Activated T-helper 17 cell treated with anti-CD3 and anti-CD28 coated beads, Interleukin-2, amount 50 U/mL, for 72 hours (primary cell): ENCODE data around the gene SLC23A2. TPM values are rescaled to one million over a fixed set of nuclear protein-coding genes. Genes with fewer than 3 reads are reported as not detected.
A peak's percentile ranks its signal among the peaks of the same experiment; 100 is the strongest.

Experiments
- ATAC-seq: fragments of 150-1000 bp; cut with Tn5 transposase; replicated peaks from 2 replicates; pipeline ENCODE4 v1.10.0; 2021; ENCODE audit warnings: mild to moderate bottlenecking, moderate library complexity
- H3K27ac Mint-ChIP-seq: one replicate; pipeline ENCODE4 v1.8.0; 2022; ENCODE audit warnings: mixed read lengths
- H3K27me3 Mint-ChIP-seq: one replicate; pipeline ENCODE4 v1.8.0; 2022; ENCODE audit warnings: mixed read lengths
- H3K36me3 Mint-ChIP-seq: one replicate; pipeline ENCODE4 v1.8.0; 2022; ENCODE audit warnings: low read depth, mild to moderate bottlenecking, mixed read lengths
- H3K4me1 Mint-ChIP-seq: one replicate; pipeline ENCODE4 v1.8.0; 2022; ENCODE audit warnings: mixed read lengths
- H3K4me3 Mint-ChIP-seq: one replicate; pipeline ENCODE4 v1.8.0; 2022; ENCODE audit warnings: mild to moderate bottlenecking, mixed read lengths
- H3K9me3 Mint-ChIP-seq: one replicate; pipeline ENCODE4 v1.8.0; 2022; ENCODE audit warnings: mixed read lengths
- total RNA-seq, 2 donors: library from RNA; stranded (reverse); gene quantifications; one replicate each; pipeline ENCODE4 v1.2.3, GENCODE V29; 2022

SLC23A2 gene
- total RNA-seq, 2 donors from 2014 or later = 9.0 to 17.2 TPM

DNA sequence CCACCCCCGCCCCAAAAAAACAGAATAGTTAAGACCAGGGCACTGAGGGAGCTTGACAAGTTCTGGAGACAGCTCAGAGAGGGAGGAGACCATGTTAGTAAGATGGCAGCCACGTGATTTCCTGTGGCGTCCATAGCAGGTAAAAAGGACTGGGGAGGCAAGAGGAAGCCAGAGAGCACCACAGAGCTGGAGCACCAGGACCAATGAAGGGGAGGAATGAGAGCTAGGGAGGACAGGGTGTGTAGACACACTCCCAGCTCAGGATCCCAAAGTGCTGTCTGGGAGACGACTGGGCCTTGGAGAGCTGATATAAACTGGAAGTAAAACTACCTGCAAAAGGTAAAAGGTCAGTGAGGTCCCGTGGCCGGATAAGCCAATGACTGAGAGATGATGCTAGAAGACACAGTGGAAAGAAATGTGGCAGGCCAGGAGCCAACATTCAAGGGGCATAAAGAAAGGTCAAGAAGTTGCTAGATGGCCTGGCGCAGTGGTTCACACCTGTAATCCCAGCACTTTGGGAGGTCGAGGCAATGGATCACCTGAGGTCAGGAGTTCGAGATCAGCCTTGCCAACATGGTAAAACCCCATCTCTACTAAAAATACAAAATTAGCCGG, 39.0 kb downstream of the SLC23A2 start:
- peaks cover 7% of the 10 kb centered on the region for H3K36me3 Mint-ChIP-seq
- ATAC-seq = peak; percentile 95
- no peaks in the 10 kb centered on the region for H3K27me3 Mint-ChIP-seq
- peak overlapping the region; percentile 70 for H3K4me3 Mint-ChIP-seq
- peak overlapping the region; percentile 93 for H3K27ac Mint-ChIP-seq
- H3K4me1 Mint-ChIP-seq = peaks cover 13% of the 10 kb centered on the region
- peaks cover 8% of the 10 kb centered on the region for H3K9me3 Mint-ChIP-seq

DNA sequence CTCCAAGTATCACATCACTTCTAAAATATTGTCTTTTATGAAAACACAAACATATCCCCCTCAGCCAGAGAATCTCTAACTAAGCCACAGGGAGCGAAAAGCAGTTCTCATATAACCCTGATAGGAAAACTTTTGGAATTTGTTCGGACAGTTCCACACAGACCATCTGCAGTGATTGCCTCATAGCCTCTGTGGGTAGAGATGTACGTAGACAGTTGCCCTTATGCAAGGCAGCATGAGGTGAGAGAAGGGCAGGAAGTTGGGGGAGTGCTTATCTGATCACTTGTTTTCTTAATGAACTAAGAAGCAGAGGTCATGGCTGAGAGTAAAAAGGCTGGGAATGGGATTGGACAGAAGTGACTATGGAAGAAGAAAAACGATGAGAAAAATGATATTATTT, 39.6 kb downstream of the SLC23A2 start:
- Mint-ChIP-seq H3K27me3 (no peaks in the 10 kb centered on the region), H3K36me3 (peaks cover 2% of the 10 kb centered on the region), H3K4me1 (peaks cover 13% of the 10 kb centered on the region), H3K27ac (peak overlapping the region; percentile 93), H3K9me3 (peaks cover 8% of the 10 kb centered on the region), H3K4me3 (peak overlapping the region; percentile 70)
- peak; percentile 84 for ATAC-seq

DNA sequence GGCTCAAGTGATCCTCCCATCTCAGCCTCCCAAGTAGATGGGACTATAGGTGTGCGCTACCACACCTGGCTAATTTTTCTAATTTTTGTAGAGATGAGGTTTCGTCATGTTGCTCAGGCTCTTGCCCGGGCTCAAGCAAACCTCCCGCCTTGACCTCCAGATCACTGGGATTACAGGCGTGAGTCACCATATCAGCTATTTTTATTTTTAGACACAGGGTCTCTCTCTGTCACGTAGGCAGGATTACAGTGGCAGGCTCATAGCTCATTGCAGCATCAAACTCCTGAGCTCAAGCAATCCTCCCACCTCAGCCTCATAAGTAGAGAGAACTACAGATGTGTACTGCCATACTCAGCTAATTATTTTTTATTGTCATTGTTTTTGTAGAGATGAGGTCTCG, 41.7 kb downstream of the SLC23A2 start:
- peaks cover 13% of the 10 kb centered on the region for H3K4me1 Mint-ChIP-seq
- H3K4me3 Mint-ChIP-seq = no peak overlapping the region
- no peak for ATAC-seq
- no peaks in the 10 kb centered on the region for H3K36me3 Mint-ChIP-seq
- no peaks in the 10 kb centered on the region for H3K27me3 Mint-ChIP-seq
- no peak overlapping the region for H3K27ac Mint-ChIP-seq
- peaks cover 8% of the 10 kb centered on the region for H3K9me3 Mint-ChIP-seq

DNA sequence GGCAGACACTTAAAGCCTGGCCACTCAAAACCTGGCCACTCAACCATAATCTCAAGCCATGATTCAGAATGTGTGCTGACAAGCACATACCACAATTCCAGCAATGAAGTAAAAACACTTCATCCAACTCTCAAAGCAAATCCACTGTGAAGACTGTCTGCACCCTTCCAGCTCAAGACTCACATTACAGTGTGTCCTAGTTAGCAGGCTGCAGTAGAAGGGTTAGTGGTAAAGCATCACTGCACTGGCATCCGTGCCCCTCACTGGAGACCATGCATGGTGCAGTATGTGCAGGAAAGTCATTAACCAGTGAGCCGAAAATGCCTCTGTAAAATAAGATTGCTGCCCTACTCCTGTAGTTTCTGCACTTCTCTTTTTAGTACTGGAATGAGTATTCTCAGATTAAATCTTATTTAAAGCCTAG, 43.4 kb downstream of the SLC23A2 start:
- H3K27me3 Mint-ChIP-seq = no peaks in the 10 kb centered on the region
- H3K36me3 Mint-ChIP-seq = no peaks in the 10 kb centered on the region
- H3K4me1 Mint-ChIP-seq = peaks cover 13% of the 10 kb centered on the region
- peaks cover 8% of the 10 kb centered on the region for H3K9me3 Mint-ChIP-seq
- H3K27ac Mint-ChIP-seq = no peak overlapping the region
- no peak overlapping the region for H3K4me3 Mint-ChIP-seq
- no peak for ATAC-seq

DNA sequence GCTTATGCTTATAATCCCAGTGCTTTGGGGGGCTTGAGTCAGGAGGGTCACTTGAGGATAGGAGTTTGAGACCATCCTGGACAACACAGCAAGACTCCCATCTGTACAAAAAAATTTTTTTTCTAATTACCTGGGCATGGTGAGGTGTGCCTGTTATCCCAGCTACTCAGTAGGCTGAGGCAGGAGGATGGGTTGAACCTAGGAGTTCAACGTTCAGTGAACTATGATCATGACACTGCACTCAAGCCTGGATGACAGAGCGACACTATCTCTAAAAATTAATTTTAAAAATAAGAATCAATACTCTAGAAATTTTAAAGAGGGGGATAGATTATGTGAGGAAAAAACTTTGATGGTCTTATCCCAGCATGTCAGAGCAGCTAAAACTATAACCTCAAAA, 44.1 kb downstream of the SLC23A2 start:
- Mint-ChIP-seq H3K27ac (no peak overlapping the region), H3K4me1 (peaks cover 10% of the 10 kb centered on the region), H3K4me3 (no peak overlapping the region), H3K36me3 (no peaks in the 10 kb centered on the region), H3K27me3 (no peaks in the 10 kb centered on the region), H3K9me3 (peaks cover 5% of the 10 kb centered on the region)
- ATAC-seq = no peak

DNA sequence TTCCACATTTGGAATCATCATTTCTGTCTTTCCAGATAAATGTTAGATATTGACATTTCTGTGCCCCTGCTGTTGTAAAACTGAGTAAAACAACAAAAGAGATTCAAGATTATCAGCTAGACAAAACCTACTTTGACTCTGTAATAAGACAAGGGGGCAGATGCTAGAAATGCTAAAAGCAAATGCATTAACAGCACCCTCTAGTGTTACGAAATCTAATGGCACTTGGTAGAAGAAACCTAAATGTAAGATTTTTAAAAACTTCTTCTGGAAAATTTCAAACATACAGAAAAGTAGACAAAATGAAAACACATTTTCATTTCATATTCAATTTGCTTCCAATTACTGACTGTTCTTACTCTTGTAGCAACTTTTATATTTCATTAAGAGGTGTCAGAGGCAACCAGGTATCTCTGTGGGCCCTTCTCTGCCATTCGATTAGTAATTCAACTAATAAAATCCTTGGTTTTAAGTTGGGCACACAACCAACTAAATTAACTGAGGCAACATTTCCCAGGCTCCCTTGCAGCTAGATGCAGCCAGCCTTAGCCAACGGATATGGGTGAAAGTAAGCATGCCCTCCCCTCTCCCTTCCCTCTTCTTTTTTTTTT, 45.0 kb downstream of the SLC23A2 start:
- Mint-ChIP-seq H3K9me3 (no peaks in the 10 kb centered on the region), H3K27me3 (no peaks in the 10 kb centered on the region), H3K4me1 (peaks cover under 1% of the 10 kb centered on the region), H3K4me3 (no peak overlapping the region), H3K27ac (no peak overlapping the region), H3K36me3 (no peaks in the 10 kb centered on the region)
- ATAC-seq = peak; percentile 57

DNA sequence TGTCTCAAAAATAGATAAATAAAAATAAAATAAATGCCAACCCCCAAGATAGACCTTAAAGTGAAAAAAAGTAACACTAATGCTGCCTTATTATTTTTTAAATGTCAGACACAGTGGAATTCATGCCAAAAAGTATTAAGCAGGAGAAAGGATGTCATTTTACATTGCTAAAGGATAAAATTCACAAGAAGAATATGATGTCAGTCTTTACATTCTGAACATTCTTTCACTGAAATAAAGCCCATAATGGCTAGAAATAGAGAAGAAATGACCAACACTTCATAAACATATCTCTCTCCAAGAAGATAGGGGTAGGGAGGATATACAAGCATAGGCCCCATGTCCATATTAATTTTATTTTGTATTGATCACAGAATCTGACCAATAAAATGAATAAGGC, 47.4 kb downstream of the SLC23A2 start:
- H3K36me3 Mint-ChIP-seq = peaks cover 1% of the 10 kb centered on the region
- no peak overlapping the region for H3K27ac Mint-ChIP-seq
- no peak overlapping the region for H3K4me3 Mint-ChIP-seq
- H3K4me1 Mint-ChIP-seq = peaks cover 17% of the 10 kb centered on the region
- H3K27me3 Mint-ChIP-seq = no peaks in the 10 kb centered on the region
- no peaks in the 10 kb centered on the region for H3K9me3 Mint-ChIP-seq
- ATAC-seq = no peak

DNA sequence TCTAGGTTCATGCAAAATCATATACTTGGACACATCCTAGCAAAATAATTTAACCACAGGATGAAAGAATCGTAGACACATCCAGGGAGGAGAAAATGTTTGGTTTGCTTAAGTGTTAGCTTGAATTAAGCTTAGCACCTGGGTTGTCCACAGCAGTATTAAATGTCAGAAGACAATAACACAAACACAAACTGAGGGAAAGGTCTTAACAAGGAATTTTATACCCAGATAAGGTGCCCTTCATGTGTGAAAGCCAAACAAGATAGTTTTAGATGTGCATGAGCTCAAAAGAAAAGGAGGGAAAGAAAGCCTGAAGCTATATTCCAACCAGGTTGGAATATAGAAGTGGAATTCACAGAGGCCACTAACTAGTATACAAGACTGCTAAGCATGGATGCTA, 49.1 kb downstream of the SLC23A2 start:
- Mint-ChIP-seq H3K36me3 (peaks cover 14% of the 10 kb centered on the region), H3K27me3 (no peaks in the 10 kb centered on the region), H3K27ac (no peak overlapping the region), H3K9me3 (no peaks in the 10 kb centered on the region), H3K4me1 (peaks cover 17% of the 10 kb centered on the region), H3K4me3 (no peak overlapping the region)
- ATAC-seq = no peak

DNA sequence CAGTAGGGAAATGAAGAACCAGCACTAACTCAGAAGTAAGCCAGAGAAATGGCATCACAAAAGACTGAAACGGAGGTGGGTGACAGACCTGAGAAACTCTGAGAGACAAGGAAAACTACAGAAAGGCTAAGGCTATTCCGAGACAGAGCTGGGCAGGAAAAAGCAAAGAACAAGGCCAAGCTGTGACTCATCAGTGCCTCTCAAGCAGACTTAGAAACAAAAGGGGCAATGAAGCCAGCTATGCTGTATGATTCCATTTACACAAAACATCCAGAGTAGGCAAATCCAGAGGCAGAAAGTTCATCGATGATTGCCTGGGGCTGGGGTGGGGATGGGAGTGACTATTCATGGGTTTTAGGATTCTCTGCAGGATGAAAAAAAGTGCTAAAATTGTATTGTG, 50.0 kb downstream of the SLC23A2 start:
- H3K4me1 Mint-ChIP-seq = peaks cover 22% of the 10 kb centered on the region
- H3K36me3 Mint-ChIP-seq = peaks cover 19% of the 10 kb centered on the region
- no peak overlapping the region for H3K27ac Mint-ChIP-seq
- ATAC-seq = no peak
- no peak overlapping the region for H3K4me3 Mint-ChIP-seq
- no peaks in the 10 kb centered on the region for H3K27me3 Mint-ChIP-seq
- no peaks in the 10 kb centered on the region for H3K9me3 Mint-ChIP-seq

DNA sequence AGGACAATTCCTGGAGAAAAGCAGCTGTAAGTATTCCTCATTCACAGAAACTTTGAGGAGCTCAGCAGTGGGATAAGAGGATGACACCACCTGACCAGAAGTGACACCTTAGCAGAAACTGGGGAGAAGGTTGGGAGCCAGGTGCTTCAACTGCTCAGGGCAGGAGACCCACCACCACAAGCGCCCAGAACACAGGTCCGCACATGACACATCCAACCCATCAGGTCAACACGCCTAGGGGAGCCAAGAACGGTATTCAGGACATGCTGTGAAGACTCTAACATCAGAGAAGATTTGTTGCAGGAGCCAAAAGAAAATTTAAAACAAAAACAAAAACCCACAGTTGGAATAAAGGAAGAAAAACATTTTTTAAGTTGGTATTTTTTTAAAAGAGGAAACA, 50.5 kb downstream of the SLC23A2 start:
- Mint-ChIP-seq H3K4me3 (no peak overlapping the region), H3K27me3 (no peaks in the 10 kb centered on the region), H3K9me3 (no peaks in the 10 kb centered on the region), H3K4me1 (peaks cover 22% of the 10 kb centered on the region), H3K27ac (no peak overlapping the region), H3K36me3 (peaks cover 19% of the 10 kb centered on the region)
- ATAC-seq = no peak

DNA sequence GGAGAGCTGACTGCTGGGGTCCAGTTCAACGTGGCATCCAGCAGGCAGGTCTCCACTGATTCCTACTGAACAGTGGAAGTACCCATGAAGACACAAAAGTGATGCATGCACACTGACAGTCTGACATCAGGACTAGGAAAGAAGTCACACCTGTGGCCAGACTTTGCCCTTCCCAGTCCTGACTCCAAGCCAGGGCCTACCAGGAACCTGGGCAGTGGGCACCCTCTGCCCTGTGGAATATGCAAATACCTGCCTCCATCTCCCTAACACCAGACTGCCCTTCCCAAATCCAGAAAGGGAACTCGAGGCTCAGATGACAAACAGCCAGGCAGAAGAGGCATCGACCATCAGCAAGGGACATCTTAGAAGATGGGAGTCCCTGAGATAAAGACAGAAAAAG, 50.9 kb downstream of the SLC23A2 start:
- peaks cover 19% of the 10 kb centered on the region for H3K36me3 Mint-ChIP-seq
- no peaks in the 10 kb centered on the region for H3K27me3 Mint-ChIP-seq
- ATAC-seq = no peak
- H3K4me1 Mint-ChIP-seq = peaks cover 22% of the 10 kb centered on the region
- H3K4me3 Mint-ChIP-seq = peak overlapping the region; percentile 57
- H3K9me3 Mint-ChIP-seq = no peaks in the 10 kb centered on the region
- peak overlapping the region; percentile 7 for H3K27ac Mint-ChIP-seq

DNA sequence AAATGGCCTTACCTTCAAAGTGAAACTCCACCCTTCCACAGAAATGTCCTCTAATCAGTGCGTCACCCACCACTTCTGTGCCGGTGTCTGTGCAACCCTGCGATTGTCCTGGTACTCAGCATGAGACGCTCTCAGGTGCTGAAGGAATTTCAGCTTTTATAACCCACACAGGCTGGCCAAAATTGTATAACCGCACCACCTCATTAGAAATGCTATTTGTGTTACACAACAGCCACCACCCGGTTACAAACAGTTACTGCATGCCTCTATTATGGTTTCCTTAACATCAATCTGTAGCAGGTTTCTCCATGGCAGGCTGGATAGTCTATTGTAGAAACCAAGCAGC, 51.5 kb downstream of the SLC23A2 start:
- H3K27ac Mint-ChIP-seq = peak overlapping the region; percentile 7
- H3K4me3 Mint-ChIP-seq = peak overlapping the region; percentile 57
- peak; percentile 85 for ATAC-seq
- no peaks in the 10 kb centered on the region for H3K27me3 Mint-ChIP-seq
- H3K36me3 Mint-ChIP-seq = peaks cover 19% of the 10 kb centered on the region
- H3K4me1 Mint-ChIP-seq = peaks cover 22% of the 10 kb centered on the region
- H3K9me3 Mint-ChIP-seq = no peaks in the 10 kb centered on the region

DNA sequence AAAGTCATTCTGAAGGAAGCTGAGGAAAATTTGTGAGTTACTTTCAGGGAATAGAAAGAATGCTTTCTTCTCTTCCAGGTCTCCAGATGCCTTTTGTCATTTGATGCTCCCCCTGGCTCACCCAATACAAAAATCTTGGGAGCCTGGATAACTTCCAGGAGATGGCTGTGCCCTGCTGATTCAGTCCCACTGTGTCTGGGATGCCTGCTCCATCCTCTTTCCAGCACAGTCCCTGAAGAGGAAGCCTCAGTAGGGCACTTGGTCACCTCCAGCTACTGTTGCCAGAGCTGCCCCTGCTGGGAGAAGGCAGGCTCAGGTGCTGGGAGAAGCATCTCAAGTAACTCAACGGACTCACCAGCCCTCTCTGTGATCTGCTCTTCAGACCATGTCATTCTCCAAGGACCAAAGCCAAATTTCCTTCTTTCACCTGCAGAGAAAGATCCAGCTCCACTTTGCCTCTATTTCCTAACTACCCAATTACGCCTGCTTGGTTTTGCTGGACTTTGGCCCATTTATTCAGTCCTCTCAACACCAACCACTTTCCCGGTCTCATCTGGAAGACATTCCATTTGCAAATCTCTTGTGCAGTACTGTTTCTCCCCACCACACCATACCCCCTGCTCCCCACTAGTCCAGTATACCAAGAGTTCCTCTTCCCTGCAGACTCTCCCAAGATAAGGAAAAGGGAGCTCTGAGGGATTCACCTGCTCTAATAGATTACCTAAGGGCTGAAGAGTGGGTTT, 53.3 kb downstream of the SLC23A2 start:
- Mint-ChIP-seq H3K4me1 (peaks cover 22% of the 10 kb centered on the region), H3K27me3 (no peaks in the 10 kb centered on the region), H3K4me3 (no peak overlapping the region), H3K9me3 (no peaks in the 10 kb centered on the region), H3K27ac (no peak overlapping the region), H3K36me3 (peaks cover 19% of the 10 kb centered on the region)
- ATAC-seq = no peak

DNA sequence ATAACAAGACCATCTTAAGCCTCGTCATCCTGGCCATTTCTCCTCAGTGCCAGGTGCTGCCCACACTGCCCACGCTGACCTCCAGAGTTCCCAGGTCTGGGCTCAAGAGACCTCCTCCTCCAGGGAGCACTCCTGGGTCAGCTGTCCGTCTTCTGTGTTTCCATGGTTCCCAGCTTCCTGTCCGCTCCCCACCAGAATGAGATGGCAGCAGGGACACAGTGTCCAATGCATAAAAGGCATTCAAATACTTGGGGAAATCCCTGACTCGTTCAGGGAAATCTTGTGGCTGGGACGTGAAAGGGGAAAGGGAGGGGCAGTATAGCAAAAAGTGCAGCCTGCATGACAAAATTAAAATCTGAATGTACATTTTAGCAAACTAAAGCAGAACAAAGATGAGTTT, 54.3 kb downstream of the SLC23A2 start:
- no peaks in the 10 kb centered on the region for H3K27me3 Mint-ChIP-seq
- ATAC-seq = peak; percentile 43
- H3K4me3 Mint-ChIP-seq = no peak overlapping the region
- no peak overlapping the region for H3K27ac Mint-ChIP-seq
- H3K9me3 Mint-ChIP-seq = no peaks in the 10 kb centered on the region
- peaks cover 22% of the 10 kb centered on the region for H3K4me1 Mint-ChIP-seq
- peaks cover 19% of the 10 kb centered on the region for H3K36me3 Mint-ChIP-seq

DNA sequence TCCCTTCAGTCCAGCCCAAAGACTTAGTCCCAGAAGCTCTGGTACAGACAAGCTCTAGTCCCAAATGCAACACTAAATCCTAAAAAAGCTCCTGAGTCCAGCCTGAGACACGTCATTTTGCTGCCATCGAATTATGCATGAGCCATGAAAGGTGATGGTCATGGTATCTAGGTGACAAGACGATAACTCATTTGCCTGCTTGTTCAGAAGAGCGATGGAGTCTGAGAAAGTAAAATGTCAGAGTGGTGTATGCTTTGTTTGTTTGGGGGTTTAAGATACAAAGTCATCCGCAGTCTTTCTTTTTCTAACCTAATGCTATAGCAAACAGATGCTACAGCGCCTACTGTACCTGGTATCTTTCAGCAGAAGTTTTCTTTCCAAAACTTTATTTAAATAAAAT, 54.7 kb downstream of the SLC23A2 start:
- Mint-ChIP-seq H3K9me3 (no peaks in the 10 kb centered on the region), H3K4me3 (no peak overlapping the region), H3K27ac (no peak overlapping the region), H3K36me3 (peaks cover 19% of the 10 kb centered on the region), H3K4me1 (peaks cover 22% of the 10 kb centered on the region), H3K27me3 (no peaks in the 10 kb centered on the region)
- ATAC-seq = no peak
